Measurements from ENCODE around the gene AGO4. TPM values are rescaled to one million over a fixed set of nuclear protein-coding genes. Genes with fewer than 3 reads are reported as not detected.
"Not testable (repeated sequence)": the region's sequence is repeated elsewhere in the genome, so short reads cannot be mapped to it uniquely, and the experiment has no call there.

AGO4 gene
- total and polyA plus RNA-seq, 4 donors = 1.7 to 14.9 (median 7.3) TPM

DNA sequence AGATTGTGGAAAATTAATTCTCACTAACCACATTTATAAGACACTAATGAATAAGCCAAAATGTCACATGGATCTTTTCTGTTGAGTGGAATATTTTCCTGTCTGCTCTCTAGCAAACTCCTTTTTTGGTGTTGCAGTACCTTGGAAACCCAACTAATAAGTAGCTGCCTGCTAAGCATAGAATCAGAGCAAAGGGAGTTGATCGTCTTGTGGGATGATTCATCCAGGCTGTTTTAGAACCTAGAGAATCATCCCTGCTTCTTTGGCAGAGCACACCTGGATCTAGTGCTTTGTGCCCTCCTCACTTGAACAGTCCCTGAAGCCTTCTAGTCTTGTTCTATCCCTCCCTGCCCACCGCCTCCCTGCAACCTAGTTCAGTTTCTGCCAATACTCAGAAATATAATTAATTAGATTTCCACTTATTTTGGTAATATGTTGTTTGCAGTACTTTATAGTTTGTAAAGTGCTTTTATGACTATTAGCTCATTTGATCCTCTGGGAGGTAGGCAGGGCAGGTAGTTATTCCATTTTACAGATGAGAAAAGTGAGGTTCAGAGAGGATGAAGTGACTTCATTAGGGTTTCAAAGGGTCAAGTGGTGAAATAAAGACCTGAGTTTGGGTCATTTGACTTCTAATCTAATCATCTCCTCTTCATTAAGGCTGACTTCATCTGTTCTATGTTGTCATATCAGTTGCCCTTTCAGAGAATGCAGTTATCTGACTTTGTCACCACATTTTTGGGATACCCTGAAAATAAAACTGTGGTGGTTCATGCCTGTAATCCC lies 2.5 kb downstream of the AGO4 start (continued):
- TF ChIP-seq, protein P1, sequence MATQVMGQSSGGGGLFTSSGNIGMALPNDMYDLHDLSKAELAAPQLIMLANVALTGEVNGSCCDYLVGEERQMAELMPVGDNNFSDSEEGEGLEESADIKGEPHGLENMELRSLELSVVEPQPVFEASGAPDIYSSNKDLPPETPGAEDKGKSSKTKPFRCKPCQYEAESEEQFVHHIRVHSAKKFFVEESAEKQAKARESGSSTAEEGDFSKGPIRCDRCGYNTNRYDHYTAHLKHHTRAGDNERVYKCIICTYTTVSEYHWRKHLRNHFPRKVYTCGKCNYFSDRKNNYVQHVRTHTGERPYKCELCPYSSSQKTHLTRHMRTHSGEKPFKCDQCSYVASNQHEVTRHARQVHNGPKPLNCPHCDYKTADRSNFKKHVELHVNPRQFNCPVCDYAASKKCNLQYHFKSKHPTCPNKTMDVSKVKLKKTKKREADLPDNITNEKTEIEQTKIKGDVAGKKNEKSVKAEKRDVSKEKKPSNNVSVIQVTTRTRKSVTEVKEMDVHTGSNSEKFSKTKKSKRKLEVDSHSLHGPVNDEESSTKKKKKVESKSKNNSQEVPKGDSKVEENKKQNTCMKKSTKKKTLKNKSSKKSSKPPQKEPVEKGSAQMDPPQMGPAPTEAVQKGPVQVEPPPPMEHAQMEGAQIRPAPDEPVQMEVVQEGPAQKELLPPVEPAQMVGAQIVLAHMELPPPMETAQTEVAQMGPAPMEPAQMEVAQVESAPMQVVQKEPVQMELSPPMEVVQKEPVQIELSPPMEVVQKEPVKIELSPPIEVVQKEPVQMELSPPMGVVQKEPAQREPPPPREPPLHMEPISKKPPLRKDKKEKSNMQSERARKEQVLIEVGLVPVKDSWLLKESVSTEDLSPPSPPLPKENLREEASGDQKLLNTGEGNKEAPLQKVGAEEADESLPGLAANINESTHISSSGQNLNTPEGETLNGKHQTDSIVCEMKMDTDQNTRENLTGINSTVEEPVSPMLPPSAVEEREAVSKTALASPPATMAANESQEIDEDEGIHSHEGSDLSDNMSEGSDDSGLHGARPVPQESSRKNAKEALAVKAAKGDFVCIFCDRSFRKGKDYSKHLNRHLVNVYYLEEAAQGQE (IDR thresholded peaks at IDR 0.05) = no peak
- TF ChIP-seq TAF1 (conservative IDR thresholded peaks at IDR 0.05) = no peak
- TF ChIP-seq, protein P2, sequence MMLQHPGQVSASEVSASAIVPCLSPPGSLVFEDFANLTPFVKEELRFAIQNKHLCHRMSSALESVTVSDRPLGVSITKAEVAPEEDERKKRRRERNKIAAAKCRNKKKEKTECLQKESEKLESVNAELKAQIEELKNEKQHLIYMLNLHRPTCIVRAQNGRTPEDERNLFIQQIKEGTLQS (IDR thresholded peaks at IDR 0.05) = no peak
- no peak for TF ChIP-seq HNF4A (conservative IDR thresholded peaks at IDR 0.05)

DNA sequence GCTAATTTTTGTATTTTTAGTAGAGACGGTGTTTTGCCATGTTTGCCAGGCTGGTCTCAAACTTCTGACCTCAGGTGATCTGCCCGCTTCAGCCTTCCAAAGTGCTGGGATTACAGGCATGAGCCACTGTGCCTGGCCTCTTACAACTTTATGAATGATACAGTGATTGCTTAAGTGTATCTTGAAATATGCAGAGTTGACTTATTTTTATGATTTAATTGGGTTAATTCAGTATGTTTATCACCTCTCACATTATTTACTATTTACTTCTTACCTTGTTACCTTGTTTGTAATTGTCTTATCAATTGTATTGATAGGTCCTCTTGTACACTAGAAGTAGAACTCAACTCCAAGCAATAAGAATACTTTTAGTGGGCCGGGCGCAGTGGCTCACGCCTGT lies 4.9 kb downstream of the AGO4 start:
- not testable (repeated sequence) for H3K4me3 ChIP-seq (ENCODE audit: low read depth in 1 of 3, low read length in 3 of 3); H3K27ac ChIP-seq (ENCODE audit: low read depth in 1 of 2, low read length in 2 of 2); H3K9ac ChIP-seq (ENCODE audit: low read depth in 1 of 2, low read length in 2 of 2); H3K27me3 ChIP-seq (ENCODE audit: control insufficient read depth in 4 of 4, insufficient read depth in 4 of 4, low read length in 3 of 4); DNase-seq (ENCODE audit: low spot score); H3K36me3 ChIP-seq (ENCODE audit: control insufficient read depth in 4 of 4, insufficient read depth in 3 of 4, low read depth in 1 of 4, low read length in 3 of 4); H3K9me3 ChIP-seq (ENCODE audit: control insufficient read depth in 4 of 4, low read length in 3 of 4)
- peaks cover 6 to 15% (median 15%) of the 10 kb centered on the region in 4 donors for H3K4me1 ChIP-seq (ENCODE audit: control insufficient read depth in 4 of 4, insufficient read depth in 4 of 4, low read length in 3 of 4)
- 93% methylated on average over 5 of the region's 5 CpGs for WGBS

DNA sequence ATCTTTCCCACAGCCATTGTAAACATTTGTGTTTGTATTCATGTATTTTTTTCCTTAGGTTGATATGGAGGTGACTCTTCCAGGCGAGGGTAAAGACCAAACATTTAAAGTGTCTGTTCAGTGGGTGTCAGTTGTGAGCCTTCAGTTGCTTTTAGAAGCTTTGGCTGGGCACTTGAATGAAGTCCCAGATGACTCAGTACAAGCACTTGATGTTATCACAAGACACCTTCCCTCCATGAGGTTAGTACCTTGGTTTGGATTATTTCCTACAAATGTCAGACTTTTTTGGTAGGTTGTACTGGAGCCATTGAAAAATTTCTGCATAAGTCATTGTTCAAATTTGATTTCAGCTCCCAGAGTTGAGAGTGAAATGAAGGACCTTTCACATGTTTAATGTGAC lies 17.4 kb downstream of the AGO4 start:
- no peak overlapping the region for H3K9ac ChIP-seq (ENCODE audit: low read depth in 1 of 2, low read length in 2 of 2)
- no peak overlapping the region for H3K4me3 ChIP-seq (ENCODE audit: low read depth in 1 of 3, low read length in 3 of 3)
- WGBS = 99% methylated on average over 1 of the region's 1 CpG
- no peaks in the 10 kb centered on the region for H3K4me1 ChIP-seq (ENCODE audit: control insufficient read depth in 4 of 4, insufficient read depth in 4 of 4, low read length in 3 of 4)
- H3K9me3 ChIP-seq (ENCODE audit: control insufficient read depth in 4 of 4, low read length in 3 of 4) = no peaks in the 10 kb centered on the region
- no peak for DNase-seq (ENCODE audit: low spot score)
- peaks cover 8 to 25% (median 23%) of the 10 kb centered on the region in 4 donors for H3K36me3 ChIP-seq (ENCODE audit: control insufficient read depth in 4 of 4, insufficient read depth in 3 of 4, low read depth in 1 of 4, low read length in 3 of 4)
- H3K27ac ChIP-seq (ENCODE audit: low read depth in 1 of 2, low read length in 2 of 2) = no peak overlapping the region
- no peaks in the 10 kb centered on the region for H3K27me3 ChIP-seq (ENCODE audit: control insufficient read depth in 4 of 4, insufficient read depth in 4 of 4, low read length in 3 of 4)
- TF ChIP-seq FOXA2 (IDR thresholded peaks at IDR 0.05) = no peak
- no peak for TF ChIP-seq NR2F2 (IDR thresholded peaks at IDR 0.05)
- TF ChIP-seq HNF4G (IDR thresholded peaks at IDR 0.05) = no peak
- TF ChIP-seq SP1 (IDR thresholded peaks at IDR 0.05) = no peak
- TF ChIP-seq YY1 (IDR thresholded peaks at IDR 0.05) = no peak
- TF ChIP-seq GABPA (IDR thresholded peaks at IDR 0.05 in 1 of 2, conservative IDR thresholded peaks at IDR 0.05 in 1 of 2) = no peak
- TF ChIP-seq FOXA1 (IDR thresholded peaks at IDR 0.05) = no peak
- no peak for TF ChIP-seq RXRA (IDR thresholded peaks at IDR 0.05)
- TF ChIP-seq, protein P2 (IDR thresholded peaks at IDR 0.05) = no peak
